AG08395 (cell line): Measurements from ENCODE around the gene HARS1.
"Not testable (repeated sequence)": the region's sequence is repeated elsewhere in the genome, so short reads cannot be mapped to it uniquely, and the experiment has no call there.

Source experiments
- DNase-seq: peaks from one replicate; pipeline ENCODE4 v3.0.0; 2012; ENCODE audit warnings: mixed read lengths, low spot score

HARS1 gene

DNA sequence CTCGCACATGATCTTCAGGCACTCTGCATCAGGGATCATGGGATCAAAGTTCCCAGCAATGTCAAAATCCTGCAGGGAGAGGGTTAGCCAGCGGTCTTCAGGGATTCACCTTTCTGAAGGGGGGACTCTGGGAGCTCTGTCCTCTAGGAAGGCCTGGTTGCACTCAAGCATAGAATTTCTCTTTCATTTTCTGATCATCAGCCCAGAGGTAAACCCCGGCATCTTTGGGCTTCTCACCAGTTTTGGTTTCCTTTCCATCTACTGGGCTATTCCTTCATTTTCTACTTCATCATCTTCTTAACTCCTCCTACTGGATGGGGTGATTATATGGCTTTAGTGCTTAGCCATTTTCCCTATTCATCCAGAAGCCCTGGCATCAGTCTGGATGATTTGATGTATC is 13.2 kb downstream of the HARS1 start:
- DNase-seq: no peak

DNA sequence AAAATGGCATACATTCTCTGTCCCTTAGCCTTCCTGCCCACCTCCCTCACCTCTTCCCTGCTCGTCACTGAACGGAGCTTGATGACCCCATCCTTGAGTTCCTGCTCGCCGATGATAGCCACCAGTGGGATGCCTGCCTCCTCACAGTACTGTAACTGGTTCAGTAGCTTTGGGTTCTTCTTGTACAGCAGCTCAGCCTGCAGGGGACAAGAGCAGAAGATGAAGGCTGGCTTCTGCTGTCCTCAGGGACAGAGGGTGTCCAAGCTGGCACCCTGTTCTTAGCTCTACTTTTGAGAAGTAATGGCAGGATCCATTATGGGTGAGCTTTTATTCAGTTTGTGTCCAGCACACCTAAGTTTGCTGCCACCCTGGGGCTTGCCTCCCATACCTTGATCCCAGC is 16.5 kb downstream of the HARS1 start:
- no peak for DNase-seq

GRCh38 chr5:140674211-140674610 is 17.0 kb downstream of the HARS1 start:
- no peak for DNase-seq

GRCh38 chr5:140673187-140673976 is 17.8 kb downstream of the HARS1 start, which contains the start of gene DND1:
Gene DND1 (minus strand): TSS chr5:140673576. CDS start chr5:140673542, 34 bp downstream.
- no peak for DNase-seq

DNA sequence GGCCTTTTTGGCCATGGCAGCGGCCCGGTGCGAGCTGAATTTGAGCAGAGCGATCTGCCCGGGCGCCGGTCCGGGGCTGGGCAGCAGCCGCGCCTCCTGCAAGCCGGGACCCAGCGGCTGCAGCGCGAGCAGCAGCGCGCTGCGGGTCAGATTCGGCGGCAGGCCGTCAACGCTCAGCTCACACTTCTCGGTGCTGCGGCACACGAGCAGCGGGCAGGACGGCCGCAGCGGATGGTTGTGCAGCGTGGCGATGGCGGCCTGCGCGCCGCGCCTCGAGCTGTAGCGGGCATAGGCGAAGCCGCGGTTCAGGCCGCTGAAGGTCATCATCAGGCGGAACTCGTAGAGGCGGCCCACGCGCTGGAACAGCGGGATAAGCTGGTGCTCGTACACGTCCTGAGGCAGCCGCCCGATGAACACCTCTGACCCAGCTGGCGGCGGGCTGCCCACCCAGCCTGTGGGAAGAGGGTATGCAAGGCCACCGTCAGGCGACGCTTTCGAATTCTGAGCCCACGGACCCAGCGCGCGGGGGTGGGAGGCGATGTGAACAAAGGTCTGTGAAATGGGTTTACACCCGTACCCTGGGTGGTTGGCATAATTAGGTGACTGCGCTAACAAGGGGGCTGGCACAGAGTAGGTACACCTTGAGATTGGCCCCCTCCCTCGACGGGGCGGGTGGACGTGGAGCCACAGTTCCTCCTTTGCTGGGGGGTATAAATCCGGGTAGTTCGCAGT is 18.5 kb downstream of the HARS1 start:
- no peak for DNase-seq

GRCh38 chr5:140671472-140672125 is 19.6 kb downstream of the HARS1 start:
- DNase-seq: no peak

DNA sequence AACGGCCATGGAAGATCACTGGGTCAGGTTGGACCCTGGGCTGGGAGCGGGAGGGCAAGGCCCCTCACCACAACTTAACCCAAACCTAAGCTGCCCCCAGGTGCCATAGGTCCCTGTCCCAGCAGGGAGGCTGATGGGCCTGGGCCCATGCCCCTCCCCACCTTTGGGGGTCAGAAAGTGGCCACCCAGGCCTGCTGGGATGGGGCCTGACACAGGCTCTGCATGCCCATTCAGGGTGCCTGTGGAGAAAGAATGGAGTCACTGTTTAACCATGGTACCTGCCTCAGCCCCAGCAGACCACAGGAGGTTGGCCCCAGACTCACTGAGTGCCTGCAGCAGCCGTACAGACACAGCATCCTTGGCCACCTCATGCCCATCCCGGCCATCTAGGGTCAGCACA is 20.1 kb downstream of the HARS1 start:
- not testable (repeated sequence) for DNase-seq

GRCh38 chr5:140664359-140665119 is 26.6 kb downstream of the HARS1 start, which contains the start of gene WDR55:
Gene WDR55 (plus strand): TSS chr5:140664904. CDS start chr5:140664913, 9 bp downstream.
- peak; percentile 97 for DNase-seq

DNA sequence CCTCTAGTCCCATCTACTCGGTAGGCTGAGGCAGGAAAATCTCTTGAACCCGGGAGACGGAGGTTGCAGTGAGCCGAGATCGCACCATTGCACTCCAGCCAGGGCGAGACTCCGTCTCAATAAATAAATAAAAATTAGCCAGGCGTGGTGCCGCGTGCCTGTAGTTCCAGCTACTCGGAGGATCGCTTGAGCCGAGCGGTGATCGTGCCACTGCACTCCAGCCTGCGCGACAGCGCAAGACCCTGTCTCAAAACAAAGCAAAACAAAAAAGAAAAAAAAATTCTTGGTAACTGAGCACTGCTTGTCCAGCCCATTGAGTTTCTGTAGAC is 27.2 kb downstream of the HARS1 start:
- DNase-seq: no peak

GRCh38 chr5:140660371-140660770 is 30.8 kb downstream of the HARS1 start:
- DNase-seq: not testable (repeated sequence)

DNA sequence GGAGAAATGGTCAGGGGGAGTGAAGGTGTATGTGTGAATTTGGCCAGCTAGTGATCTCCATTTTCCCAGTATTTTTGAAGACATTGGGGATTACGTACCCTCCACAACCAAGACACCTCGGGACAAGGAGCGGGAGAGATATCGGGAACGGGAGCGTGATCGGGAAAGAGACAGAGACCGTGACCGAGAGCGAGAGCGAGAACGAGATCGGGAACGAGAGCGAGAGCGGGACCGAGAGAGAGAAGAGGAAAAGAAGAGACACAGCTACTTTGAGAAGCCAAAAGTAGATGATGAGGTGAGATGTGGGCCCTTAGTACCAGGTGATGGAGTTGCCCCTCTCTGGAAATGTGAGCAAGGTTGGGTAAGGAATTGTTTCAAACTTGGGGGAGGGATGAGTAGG is 32.3 kb downstream of the HARS1 start:
- no peak for DNase-seq

DNA sequence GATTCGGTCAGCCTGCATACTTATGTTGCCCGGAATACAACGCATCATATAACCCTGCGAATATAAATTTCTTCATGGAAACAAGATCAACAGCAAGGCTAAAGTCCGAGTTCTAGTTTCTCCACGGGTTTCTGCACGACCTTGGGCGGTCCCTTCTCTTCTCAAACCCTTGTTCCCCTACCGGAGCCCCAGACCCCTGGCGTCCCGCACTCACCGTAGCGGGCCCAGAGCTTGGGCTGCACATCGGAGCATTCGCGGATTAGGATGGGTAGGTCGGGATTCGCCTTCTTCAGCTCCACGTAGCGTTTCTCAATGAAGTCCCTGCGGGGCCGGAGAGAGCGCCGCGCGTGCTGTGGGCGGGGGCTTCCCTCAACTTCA is 44.1 kb downstream of the HARS1 start:
- no peak for DNase-seq

GRCh38 chr5:140642718-140643117 is 48.5 kb downstream of the HARS1 start:
- DNase-seq: peak; percentile 53

GRCh38 chr5:140641716-140642115 is 49.5 kb downstream of the HARS1 start:
- DNase-seq: no peak

GRCh38 chr5:140639148-140639981 is 51.8 kb downstream of the HARS1 start, which contains the start of gene TMCO6:
Gene TMCO6 (plus strand): TSS chr5:140639451. CDS start chr5:140639528, 77 bp downstream.
- DNase-seq: peak; percentile 100

DNA sequence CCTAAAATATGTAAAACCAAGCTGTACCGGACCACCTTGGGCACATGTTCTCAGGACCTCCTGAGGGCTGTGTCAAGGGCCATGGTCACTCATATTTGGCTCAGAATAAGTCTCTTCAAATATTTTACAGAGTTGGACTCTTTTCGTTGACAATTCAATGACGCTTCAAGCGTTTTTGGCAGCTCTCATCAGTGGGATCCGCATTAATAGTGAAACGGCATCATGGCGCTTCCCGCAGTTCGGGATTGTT is 52.3 kb downstream of the HARS1 start:
- not testable (repeated sequence) for DNase-seq

DNA sequence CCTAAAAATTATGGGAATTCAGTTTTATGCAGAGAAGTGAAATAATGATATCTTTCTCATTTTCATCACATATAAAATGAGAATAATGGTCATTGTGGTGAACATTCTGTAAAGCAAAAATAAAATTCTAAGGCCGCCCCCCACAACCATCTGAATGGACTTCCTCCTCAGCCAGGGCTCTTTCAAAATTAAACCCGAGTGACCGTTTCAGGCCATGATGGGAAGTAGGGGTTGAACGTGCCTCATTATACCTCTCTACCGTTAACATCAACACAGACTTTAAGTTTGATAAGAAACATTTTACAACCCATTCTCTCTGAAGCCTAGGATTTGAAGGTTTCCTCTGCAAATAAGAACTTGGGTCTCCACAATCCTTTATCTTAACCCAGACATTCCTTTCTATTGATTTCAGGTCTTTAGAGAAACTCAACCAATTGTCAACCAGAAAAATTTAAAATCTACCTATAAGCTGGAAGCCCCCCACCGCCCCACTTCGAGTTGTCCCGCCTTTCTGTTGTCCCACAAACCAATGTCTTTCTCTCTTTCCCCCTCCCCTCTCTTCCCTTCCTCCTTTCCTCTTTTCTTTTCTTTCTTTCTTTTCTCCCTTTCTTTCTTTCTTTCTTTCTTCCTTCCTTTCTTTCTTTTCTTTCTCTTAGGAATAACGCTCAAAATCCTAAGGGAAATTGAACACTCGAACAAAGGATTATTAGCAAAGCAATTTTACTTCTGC is 53.6 kb downstream of the HARS1 start:
- DNase-seq: no peak

- no peak for DNase-seq
Observed at GRCh38 chr5:140635291-140636257, 55.6 kb downstream of the HARS1 start.

DNA sequence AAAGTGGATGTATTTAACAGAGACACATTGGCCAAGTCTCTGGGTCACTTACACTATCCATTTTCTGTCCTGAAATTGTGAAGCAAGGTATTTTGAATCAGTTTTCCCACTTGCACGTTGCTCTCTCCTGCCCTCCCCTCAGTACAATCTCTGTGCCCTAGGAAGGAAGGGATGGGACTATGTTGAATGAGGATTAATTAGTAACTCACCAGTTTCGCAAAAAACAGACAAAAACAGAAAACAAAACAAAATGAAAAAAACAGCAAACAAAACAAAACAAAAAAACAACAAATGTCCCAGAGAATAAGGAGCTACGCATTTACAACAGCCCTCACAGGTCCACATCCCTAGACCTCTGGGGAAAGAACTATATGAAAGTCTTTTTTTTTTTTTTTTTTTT is 57.1 kb downstream of the HARS1 start:
- no peak for DNase-seq

DNA sequence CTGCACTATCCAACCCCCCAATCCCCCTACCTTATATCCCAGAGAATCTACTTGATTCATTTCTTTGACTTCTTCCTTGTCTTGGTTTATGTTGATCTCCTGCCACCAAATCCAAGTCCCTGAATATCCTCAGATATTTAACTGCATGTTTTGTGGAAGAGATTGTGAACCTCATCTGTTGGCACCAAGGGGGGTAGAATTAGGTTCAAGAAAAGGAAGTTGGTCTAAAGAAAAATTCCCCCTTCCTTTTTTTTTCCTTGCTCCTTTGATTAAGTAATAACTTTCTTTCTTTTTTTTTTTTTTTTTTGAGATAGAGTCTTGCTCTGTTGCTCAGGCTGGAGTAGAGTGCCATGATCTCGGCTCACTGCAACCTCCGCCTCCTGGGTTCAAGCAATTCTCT is 57.7 kb downstream of the HARS1 start:
- DNase-seq: no peak
